Measurements from ENCODE around the gene SLC34A1.

The SLC34A1 gene, protein sequence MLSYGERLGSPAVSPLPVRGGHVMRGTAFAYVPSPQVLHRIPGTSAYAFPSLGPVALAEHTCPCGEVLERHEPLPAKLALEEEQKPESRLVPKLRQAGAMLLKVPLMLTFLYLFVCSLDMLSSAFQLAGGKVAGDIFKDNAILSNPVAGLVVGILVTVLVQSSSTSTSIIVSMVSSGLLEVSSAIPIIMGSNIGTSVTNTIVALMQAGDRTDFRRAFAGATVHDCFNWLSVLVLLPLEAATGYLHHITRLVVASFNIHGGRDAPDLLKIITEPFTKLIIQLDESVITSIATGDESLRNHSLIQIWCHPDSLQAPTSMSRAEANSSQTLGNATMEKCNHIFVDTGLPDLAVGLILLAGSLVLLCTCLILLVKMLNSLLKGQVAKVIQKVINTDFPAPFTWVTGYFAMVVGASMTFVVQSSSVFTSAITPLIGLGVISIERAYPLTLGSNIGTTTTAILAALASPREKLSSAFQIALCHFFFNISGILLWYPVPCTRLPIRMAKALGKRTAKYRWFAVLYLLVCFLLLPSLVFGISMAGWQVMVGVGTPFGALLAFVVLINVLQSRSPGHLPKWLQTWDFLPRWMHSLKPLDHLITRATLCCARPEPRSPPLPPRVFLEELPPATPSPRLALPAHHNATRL

GRCh38 chr5:177384134-177384533 is at the start of gene SLC34A1:
Gene SLC34A1, plus strand, starts transcription at chr5:177384434. Its CDS starts 1,308 bp downstream, at chr5:177385742.
- H3K79me2 ChIP-seq (ENCODE audit: low read length), result no peaks in the 10 kb centered on the region
- H3K9me2 ChIP-seq (replicated peaks; ENCODE audit: insufficient read depth, low read length), result no peaks in the 10 kb centered on the region
- H3K27me3 ChIP-seq (replicated peaks; ENCODE audit: insufficient read depth, low read length), result peaks cover 35% of the 10 kb centered on the region
- no peak within 1 kb of the TSS for H3K4me3 ChIP-seq (ENCODE audit: low read length)
- no peaks in the 10 kb centered on the region for H4K20me1 ChIP-seq (ENCODE audit: insufficient read depth, low read length)
- H3K4me1 ChIP-seq (ENCODE audit: low read length), result no peaks in the 10 kb centered on the region
- no peak within 1 kb of the TSS for H3K4me2 ChIP-seq (ENCODE audit: low read depth, low read length)
- H3K9ac ChIP-seq (ENCODE audit: low read length), result no peak within 1 kb of the TSS
- no peak for TF ChIP-seq EZH2 (optimal IDR thresholded peaks at IDR 0.05; ENCODE audit: low read depth, low read length)
- no peak for TF ChIP-seq EZH2phosphoT487 (IDR thresholded peaks at IDR 0.05; ENCODE audit: low read length)
- TF ChIP-seq, protein P1, sequence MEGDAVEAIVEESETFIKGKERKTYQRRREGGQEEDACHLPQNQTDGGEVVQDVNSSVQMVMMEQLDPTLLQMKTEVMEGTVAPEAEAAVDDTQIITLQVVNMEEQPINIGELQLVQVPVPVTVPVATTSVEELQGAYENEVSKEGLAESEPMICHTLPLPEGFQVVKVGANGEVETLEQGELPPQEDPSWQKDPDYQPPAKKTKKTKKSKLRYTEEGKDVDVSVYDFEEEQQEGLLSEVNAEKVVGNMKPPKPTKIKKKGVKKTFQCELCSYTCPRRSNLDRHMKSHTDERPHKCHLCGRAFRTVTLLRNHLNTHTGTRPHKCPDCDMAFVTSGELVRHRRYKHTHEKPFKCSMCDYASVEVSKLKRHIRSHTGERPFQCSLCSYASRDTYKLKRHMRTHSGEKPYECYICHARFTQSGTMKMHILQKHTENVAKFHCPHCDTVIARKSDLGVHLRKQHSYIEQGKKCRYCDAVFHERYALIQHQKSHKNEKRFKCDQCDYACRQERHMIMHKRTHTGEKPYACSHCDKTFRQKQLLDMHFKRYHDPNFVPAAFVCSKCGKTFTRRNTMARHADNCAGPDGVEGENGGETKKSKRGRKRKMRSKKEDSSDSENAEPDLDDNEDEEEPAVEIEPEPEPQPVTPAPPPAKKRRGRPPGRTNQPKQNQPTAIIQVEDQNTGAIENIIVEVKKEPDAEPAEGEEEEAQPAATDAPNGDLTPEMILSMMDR (IDR thresholded peaks at IDR 0.05; ENCODE audit: low read length), result no peak
- no peaks in the 10 kb centered on the region for H3F3A ChIP-seq (ENCODE audit: insufficient read depth, low read length)
- no peak for DNase-seq
- no peaks in the 10 kb centered on the region for H3K9me3 ChIP-seq (replicated peaks; ENCODE audit: insufficient read depth, low read length)
- no peaks in the 10 kb centered on the region for H3K36me3 ChIP-seq (replicated peaks; ENCODE audit: insufficient read depth, low read length)
- no peak within 1 kb of the TSS for H2AFZ ChIP-seq (ENCODE audit: low read length)
- no peak within 1 kb of the TSS for H3K27ac ChIP-seq (ENCODE audit: low read length)

DNA sequence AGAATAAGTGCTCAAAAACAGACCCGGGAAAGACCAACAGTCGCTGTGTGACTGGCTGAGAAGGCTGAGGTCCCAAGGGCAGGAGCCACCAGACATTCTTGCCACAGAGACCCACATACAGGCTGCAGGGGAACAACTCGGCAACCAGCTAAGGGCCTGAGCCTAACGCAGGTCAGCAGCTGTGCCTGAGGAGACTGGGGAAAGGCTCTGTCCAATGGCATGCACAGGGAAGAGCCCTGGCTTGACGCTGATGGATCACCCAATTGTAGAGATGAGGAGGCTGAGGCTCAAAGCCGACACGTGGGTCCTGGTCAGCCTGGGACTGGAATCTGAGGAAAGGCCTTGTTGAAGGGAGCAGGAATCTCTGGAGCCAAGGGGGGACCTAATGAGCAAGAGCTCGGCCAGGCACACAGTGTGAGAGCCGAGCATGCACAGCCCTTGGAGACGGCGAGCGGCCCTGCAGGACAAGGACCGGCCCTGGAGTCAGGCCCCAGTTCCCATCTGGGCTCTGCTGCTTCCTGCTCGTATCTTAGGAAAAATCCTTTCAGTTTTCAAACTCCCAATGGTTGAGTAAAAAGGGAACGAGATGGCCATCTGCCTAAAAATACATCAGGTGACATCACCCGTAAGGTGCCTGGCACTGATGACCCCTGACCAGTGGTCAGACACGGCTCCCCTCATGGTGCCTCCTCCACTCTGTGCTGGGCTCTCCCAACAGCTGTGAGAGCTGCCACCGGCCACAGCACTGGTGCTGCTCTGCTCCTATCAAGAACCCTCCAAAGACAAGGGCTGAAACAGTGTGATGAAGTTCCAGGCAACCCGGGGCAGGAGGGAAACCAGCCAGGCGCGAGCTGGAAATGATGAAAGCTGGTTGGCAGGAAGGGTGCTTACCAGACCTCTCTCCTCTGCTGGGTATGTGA is 49.2 kb upstream of the SLC34A1 start:
- no peak overlapping the region for H3K4me2 ChIP-seq (ENCODE audit: low read depth, low read length)
- H3K27ac ChIP-seq (ENCODE audit: low read length), result no peak overlapping the region
- H2AFZ ChIP-seq (ENCODE audit: low read length), result no peak overlapping the region
- no peaks in the 10 kb centered on the region for H3K9me2 ChIP-seq (replicated peaks; ENCODE audit: insufficient read depth, low read length)
- no peaks in the 10 kb centered on the region for H3F3A ChIP-seq (ENCODE audit: insufficient read depth, low read length)
- DNase-seq, result no peak
- no peaks in the 10 kb centered on the region for H3K9me3 ChIP-seq (replicated peaks; ENCODE audit: insufficient read depth, low read length)
- TF ChIP-seq EZH2phosphoT487 (IDR thresholded peaks at IDR 0.05; ENCODE audit: low read length) (no peak), EZH2 (optimal IDR thresholded peaks at IDR 0.05; ENCODE audit: low read depth, low read length) (no peak)
- TF ChIP-seq, protein P1 (IDR thresholded peaks at IDR 0.05; ENCODE audit: low read length), result no peak
- 0 out of 2 replicates have a peak, but pooled peaks cover 3% of the 10 kb centered on the region for H4K20me1 ChIP-seq (ENCODE audit: insufficient read depth, low read length)
- H3K36me3 ChIP-seq (replicated peaks; ENCODE audit: insufficient read depth, low read length), result peaks cover 9% of the 10 kb centered on the region; the same call in 1 of the 2 replicates
- no peak overlapping the region for H3K4me3 ChIP-seq (ENCODE audit: low read length)
- H3K27me3 ChIP-seq (replicated peaks; ENCODE audit: insufficient read depth, low read length), result no peaks in the 10 kb centered on the region
- H3K4me1 ChIP-seq (ENCODE audit: low read length), result no peaks in the 10 kb centered on the region
- H3K9ac ChIP-seq (ENCODE audit: low read length), result no peak overlapping the region
- H3K79me2 ChIP-seq (ENCODE audit: low read length), result peaks cover 32% of the 10 kb centered on the region

DNA sequence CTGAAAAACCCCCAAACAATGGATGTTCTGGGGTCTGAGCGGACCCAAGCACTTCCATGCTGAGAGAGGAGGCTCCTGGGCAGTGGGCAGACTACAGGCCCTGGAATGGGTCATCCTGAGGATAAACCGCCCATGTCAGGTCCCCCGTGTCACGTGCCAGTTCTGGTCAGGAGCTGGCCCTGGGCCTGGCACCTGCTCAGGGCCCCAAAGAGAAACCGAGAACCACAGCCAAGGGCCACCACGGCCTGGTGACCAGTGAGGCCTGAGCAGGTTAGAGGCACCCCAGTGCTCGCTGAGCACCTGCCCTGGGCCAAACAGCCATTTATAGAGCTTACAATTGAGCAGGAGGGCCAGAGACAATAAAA is 48.6 kb upstream of the SLC34A1 start:
- Histone ChIP-seq H3K9me3 (replicated peaks; ENCODE audit: insufficient read depth, low read length) (no peaks in the 10 kb centered on the region), H3K36me3 (replicated peaks; ENCODE audit: insufficient read depth, low read length) (peaks cover 9% of the 10 kb centered on the region; the same call in 1 of the 2 replicates), H3K4me3 (ENCODE audit: low read length) (no peak overlapping the region), H2AFZ (ENCODE audit: low read length) (no peak overlapping the region), H3K9ac (ENCODE audit: low read length) (no peak overlapping the region), H3K27ac (ENCODE audit: low read length) (no peak overlapping the region), H3K4me1 (ENCODE audit: low read length) (no peaks in the 10 kb centered on the region), H3F3A (ENCODE audit: insufficient read depth, low read length) (no peaks in the 10 kb centered on the region), H3K79me2 (ENCODE audit: low read length) (peaks cover 36% of the 10 kb centered on the region), H3K9me2 (replicated peaks; ENCODE audit: insufficient read depth, low read length) (no peaks in the 10 kb centered on the region), H3K27me3 (replicated peaks; ENCODE audit: insufficient read depth, low read length) (no peaks in the 10 kb centered on the region), H4K20me1 (ENCODE audit: insufficient read depth, low read length) (0 out of 2 replicates have a peak, but pooled peaks cover 3% of the 10 kb centered on the region), H3K4me2 (ENCODE audit: low read depth, low read length) (no peak overlapping the region)
- DNase-seq, result no peak
- TF ChIP-seq EZH2 (optimal IDR thresholded peaks at IDR 0.05; ENCODE audit: low read depth, low read length) (no peak), EZH2phosphoT487 (IDR thresholded peaks at IDR 0.05; ENCODE audit: low read length) (no peak)
- TF ChIP-seq, protein P1 (IDR thresholded peaks at IDR 0.05; ENCODE audit: low read length), result no peak

Measured in MM.1S (cell line).